GM18505 (cell line): ENCODE data around the gene INSYN1.

ENCODE experiments used
- ATAC-seq: cut with Tn5 transposase; IDR thresholded peaks from one replicate; pipeline ENCODE4 v1.9.1; 2021; ENCODE audit not compliant: unreplicated experiment
- POLR2A ChIP-seq: IDR thresholded peaks from 4 replicates; pipeline ENCODE4 v1.6.1; 2011; ENCODE audit warnings: borderline replicate concordance; ENCODE audit not compliant: insufficient read depth, insufficient read length; ENCODE audit errors: extremely low read depth

Gene INSYN1

DNA sequence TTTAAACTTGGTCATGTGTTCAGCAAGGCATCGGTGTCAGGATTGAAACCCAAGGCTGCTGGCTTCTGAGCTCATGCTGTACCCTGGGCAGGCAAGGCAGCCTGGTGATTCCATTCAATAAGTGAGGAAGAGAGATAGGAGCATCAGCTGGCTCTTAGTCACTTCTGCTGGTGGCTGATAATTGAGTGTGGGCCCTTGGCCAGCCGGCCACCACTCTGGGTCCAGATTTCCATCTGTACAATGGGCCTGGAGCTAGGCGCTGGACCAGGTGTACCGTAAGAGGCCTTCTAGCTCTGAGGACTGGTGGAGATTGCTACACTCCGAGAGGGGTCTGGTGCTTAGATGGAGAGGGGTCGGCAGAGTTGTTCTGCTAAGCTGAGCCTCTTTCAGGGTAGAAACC lies 64.7 kb downstream of the INSYN1 start:
- TF ChIP-seq POLR2A: no peak
- ATAC-seq: no peak

DNA sequence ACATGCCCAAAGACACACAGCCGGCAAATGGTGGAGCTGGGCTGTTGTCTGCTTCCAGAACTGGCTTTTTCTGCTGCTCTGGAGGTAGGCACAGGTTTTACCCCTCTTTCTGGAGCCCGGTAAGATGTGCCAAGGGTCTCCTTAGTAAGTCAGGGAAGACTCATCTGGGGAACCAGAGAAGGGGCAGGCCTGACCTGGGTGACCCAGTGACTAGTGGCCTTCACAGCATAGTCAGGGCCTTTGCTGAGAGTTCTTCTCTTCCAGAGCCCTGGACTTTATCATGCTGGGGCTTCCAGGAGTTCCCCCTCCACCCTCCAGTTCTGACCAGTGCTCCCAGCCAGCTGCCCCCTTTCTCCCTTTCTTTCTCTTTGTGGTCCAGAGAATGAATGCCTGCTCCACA lies 65.8 kb downstream of the INSYN1 start:
- ATAC-seq: no peak
- no peak for TF ChIP-seq POLR2A

DNA sequence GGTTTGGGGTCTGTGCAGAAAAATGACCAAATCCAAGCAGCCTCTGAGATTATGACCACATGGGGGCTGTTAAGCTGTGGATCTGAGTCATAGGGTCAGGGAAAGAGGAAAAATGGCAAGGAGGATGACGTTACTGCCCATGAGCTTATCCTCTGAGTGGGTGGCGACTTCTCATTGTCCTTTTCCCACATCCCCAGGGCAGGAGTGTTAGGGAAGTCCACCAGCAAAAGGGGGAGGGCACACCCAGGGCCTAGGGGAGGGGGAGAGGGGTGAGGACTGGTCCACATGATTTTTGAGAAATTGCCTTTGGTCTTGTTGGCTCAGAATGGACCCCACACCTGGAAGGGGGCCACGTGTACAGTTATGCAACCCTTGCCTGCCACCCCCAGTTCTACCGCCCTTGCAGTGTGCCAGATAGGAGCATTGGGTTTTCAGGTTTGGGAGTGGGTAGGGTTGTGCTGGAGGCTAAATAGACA lies 66.3 kb downstream of the INSYN1 start:
- no peak for TF ChIP-seq POLR2A
- no peak for ATAC-seq

DNA sequence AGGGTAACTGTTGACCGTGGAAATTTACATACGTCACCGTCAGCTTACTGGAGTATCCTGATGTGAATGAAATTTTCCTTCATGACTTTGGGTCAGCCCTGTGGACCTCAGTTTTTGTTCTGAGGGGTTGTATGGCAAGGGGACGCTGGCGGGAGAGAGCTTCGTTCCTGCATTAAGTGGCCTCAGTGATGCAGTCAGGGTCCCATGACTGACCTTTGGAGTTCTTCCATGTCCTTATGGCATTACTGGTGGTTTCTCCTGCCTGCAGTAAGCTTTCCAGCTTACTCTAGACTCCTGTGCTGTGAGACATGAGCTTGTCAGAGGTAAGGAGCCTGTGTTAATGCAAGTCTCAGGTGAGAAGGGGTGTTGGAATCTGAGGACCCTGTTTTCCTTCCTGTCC lies 67.2 kb downstream of the INSYN1 start:
- TF ChIP-seq POLR2A: no peak
- ATAC-seq: no peak
